ENCODE results near the gene FAM167B.

Gene FAM167B

GRCh38 chr1:32246888-32247273 lies at the start of gene FAM167B:
FAM167B (plus strand) TSS chr1:32247222; CDS start chr1:32247422, 200 bp downstream.
- DNase-seq = no peak
- intact Hi-C loops (cut with DNase I) = no loop called here

DNA sequence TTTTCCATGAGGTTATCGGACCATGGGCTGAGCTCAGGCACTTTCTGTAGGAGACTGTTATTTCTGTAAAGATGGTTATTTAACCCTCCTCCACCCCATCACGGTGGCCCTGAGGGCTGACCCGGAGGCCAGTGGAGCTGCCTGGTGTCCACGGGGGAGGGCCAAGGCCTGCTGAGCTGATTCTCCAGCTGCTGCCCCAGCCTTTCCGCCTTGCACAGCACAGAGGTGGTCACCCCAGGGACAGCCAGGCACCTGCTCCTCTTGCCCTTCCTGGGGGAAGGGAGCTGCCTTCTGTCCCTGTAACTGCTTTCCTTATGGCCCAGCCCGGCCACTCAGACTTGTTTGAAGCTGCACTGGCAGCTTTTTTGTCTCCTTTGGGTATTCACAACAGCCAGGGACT lies 49.2 kb upstream of the FAM167B start:
- DNase-seq = peak in 1 of 10 donors; percentile 65
- intact Hi-C loops (cut with DNase I) = no loop called here

DNA sequence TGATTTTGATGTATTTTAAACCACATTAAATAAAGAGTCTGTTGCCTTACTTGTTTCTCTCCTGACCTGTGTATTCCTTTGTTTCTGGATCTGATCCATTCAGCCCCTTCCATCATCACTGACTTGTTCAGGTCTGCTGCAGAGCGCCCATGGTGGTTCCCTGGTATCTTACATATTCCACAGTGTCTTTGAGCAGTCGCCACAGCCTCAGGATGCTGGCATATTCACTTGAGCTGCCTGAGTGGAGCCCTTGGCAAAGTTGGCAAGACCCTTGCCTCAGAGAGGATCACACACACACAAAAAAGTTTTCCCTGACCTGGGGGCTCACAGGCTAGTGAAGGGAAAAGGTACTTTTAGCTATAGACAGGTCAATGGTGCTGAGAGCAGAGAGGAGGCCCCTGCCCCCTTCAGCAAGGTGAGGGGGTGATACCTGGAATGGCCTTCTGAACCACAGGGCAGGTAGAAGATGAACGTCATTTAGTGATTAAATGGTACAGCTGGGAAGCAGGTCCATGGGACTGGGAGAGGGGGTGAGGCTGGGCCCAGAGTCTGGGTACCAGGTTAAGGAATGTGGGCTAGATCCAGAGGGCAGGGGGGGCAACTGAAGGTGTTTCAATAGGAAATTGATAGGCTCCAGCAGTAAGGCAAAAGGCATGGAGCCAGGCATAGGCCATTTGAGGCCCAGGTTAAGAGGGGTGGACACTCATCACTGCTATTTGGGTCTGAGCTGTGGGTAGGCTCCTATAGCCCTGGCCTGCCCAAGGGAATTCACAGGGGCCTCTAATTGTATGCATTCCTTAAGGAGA lies 48.6 kb upstream of the FAM167B start:
- peak in 1 of 10 donors; percentile 21 for DNase-seq
- intact Hi-C loops (cut with DNase I) = no loop called here

- intact Hi-C loops (cut with DNase I) = no loop called here
- no peak for DNase-seq
These were observed 47.8 kb upstream of the FAM167B start for GRCh38 chr1:32199043-32199716.

DNA sequence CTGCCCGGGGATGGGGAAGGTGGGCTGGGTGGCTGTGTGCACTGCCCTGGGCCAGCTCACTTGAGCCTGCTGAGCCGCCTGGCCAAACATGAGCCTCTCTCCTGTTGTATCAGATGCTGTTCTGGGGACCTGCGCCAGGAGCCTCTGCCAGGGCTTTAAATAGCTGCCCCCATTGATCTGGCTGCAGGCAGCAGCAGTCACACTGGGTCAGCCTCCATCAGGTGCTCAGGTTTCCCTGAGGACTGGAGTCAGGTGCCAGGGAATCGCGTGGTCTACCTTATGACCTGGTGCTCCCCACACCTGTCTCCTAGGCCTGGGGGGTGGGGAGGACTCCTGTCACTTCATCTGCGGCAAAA lies 47.3 kb upstream of the FAM167B start:
- intact Hi-C loops (cut with DNase I) = no loop called here
- peak in 8 of 10 donors; percentile 16 to 88 (median 43) for DNase-seq

DNA sequence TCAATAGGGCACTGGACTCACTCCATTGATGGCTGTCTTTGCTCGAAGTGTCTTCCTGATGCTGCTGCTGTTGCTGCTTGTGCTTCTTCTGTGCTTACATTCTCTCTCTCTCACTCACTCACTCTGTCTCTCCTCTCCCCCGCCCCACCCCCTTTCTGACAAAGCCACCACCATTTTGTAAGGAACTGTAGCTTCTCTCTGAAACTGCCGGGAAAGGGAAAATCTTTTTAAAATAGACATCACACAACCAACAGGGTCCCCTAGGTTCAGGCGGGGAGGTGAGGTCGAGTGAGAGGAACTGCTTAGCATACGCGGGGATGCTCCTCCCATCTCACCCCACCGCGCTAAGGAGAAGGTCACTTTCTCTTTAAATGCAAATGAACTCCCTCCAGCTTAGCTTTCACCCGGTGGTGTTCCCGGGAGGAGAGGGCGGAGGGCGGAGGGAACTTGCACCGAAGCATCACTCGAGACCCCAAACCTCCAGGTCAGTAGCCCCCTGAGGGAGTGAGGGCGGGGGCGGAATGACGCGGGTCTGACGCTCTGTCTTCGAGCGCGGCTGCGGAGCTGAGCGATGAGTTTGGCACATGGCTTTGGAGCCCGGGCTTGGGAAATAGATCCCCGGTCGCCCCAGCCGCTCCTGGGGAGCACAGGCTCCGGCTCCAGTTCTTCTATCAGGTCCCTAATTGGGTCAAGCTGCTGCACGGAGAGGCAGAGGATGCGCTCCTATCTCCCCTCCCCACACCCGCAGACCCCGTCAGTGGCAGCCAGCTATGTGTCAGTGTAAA lies 46.6 kb upstream of the FAM167B start, which contains the start of gene CCDC28B:
Gene CCDC28B, plus strand, starts transcription at position 370 of the 785 bp plus-strand sequence. CDS start 1,341 bp downstream, outside the sequence.
- intact Hi-C loops (cut with DNase I) = no loop called here
- peak; percentile 48 to 94 (median 60) for DNase-seq

DNA sequence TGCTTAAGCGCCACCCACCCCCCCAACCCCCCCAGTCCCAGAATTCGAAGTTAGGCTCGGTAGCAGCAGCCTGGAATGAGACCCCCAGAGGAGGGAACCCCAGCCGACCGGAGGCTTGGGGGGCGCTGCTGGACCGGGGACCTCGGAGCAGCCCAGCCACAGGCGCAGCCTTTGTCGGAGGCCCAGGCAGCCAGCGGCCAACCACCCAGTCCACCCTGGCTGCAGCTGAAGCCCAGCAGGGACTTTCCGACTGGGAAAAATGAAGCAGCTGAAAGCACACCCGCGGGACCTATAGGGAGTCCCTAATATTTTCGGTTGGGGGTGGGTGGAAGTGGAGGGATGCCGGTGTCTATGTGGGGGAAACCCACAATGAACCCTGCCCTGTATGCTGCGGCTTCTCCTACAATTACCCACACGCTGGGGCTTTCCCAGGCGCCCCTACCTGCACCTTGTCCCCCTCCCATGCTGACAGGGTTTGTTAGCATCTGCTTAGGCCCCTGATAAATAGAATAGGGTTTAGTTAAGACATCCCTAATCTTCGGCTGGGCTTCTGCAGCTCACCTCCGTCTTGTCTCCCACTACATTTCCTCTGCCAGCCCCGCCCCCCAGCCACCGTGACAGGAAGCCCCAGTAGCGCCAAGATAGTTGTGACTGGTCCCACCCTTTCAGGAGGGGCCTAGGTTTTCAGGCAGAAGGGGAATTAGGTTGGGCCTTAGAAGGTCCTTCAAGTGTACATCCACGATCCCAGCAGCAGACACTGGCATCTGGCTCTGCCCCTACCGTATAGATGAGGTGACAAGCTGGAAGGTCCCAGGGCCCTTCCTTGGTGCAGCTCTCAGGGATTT lies 45.8 kb upstream of the FAM167B start:
- intact Hi-C loops (cut with DNase I) = no loop called here
- peak in 9 of 10 donors; percentile 43 to 94 (median 63) for DNase-seq

DNA sequence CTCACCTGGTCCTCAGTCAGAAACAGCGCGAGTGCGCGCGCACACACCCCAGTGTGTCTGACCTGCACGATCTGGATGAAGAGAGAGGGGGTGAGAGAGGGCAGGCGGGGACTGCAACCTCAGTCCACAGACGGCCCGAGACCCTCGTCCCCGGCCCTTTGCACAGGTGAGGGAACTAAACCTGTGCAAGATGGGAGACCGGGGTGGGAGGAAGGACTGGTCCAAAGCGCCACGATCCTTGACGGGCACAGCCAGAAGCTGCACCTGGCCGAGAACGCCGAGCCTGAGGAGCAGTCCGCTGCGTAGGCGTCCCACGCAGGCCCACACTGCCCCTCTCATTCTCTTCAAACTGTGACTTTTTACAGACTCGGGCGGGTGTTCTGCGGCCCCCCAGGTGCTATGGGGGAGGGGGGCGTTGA lies 42.1 kb upstream of the FAM167B start:
- no peak for DNase-seq
- intact Hi-C loops (cut with DNase I) = no loop called here

- intact Hi-C loops (cut with DNase I) = no loop called here
- peak; percentile 78 to 98 (median 86) for DNase-seq
These were observed 41.3 kb upstream of the FAM167B start, which contains the start of gene IQCC for GRCh38 chr1:32205401-32206370. IQCC (plus strand) TSS chr1:32205671; CDS start chr1:32205682, 11 bp downstream.

DNA sequence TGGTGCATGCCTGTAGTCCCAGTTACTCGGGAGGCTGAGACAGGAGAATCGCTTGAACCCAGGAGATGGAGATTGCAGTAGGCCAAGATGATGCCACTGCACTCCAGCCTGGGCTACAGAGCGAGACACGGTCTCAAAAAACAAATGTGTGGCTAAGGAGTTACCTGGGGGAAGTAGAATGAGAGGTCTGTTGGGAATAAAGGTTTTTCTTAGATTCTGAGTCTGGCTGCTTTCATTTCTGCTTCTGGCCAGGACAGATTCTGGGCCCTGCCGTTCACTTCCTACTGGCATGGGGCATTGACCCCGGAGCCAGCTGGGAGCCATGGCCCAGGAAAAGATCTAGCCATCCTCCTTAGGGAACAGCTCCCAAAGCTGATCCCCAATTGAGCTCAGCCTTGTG lies 38.6 kb upstream of the FAM167B start:
- no peak for DNase-seq
- intact Hi-C loops (cut with DNase I) = no loop called here

DNA sequence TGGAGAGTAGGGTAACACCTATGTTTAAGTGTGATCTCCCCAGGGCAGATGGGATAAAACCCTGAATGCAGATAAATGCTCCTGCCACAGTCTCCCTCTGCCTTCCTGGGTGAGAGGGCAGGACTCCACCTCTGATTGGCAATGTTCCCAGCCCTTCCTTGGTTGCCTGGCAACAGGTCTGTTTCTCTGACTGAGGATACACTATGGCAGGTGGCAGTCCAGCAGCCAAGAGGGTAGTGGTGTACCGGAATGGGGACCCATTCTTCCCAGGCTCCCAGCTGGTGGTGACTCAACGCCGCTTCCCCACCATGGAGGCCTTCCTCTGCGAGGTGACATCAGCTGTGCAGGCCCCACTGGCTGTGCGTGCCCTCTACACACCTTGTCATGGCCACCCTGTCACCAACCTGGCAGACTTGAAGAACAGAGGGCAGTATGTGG lies 38.1 kb upstream of the FAM167B start, which contains the start of gene DCDC2B:
Gene DCDC2B, plus strand, starts transcription at position 199 of the 438 bp plus-strand sequence. Its CDS starts 5 bp downstream, at position 204.
- intact Hi-C loops (cut with DNase I) = no loop called here
- no peak for DNase-seq

- intact Hi-C loops (cut with DNase I) = loop anchor here (10.0 kb wide), 2 partner anchors 119 to 179 kb away; partner anchors contain the start of genes BSDC1 and MARCKSL1
- DNase-seq = peak in 9 of 10 donors; percentile 45 to 94 (median 65)
These were observed 31.2 kb upstream of the FAM167B start for GRCh38 chr1:32215629-32216480.

GRCh38 chr1:32216566-32216965 lies 30.5 kb upstream of the FAM167B start:
- DNase-seq = no peak
- intact Hi-C loops (cut with DNase I) = loop anchor here (10.0 kb wide), 2 partner anchors 118 to 178 kb away; partner anchors contain the start of genes BSDC1 and MARCKSL1

- DNase-seq = no peak
- intact Hi-C loops (cut with DNase I) = loop anchor here (10.0 kb wide), 2 partner anchors 116 to 176 kb away; partner anchors contain the start of genes BSDC1 and MARCKSL1
These were observed 28.0 kb upstream of the FAM167B start for GRCh38 chr1:32219022-32219421.

DNA sequence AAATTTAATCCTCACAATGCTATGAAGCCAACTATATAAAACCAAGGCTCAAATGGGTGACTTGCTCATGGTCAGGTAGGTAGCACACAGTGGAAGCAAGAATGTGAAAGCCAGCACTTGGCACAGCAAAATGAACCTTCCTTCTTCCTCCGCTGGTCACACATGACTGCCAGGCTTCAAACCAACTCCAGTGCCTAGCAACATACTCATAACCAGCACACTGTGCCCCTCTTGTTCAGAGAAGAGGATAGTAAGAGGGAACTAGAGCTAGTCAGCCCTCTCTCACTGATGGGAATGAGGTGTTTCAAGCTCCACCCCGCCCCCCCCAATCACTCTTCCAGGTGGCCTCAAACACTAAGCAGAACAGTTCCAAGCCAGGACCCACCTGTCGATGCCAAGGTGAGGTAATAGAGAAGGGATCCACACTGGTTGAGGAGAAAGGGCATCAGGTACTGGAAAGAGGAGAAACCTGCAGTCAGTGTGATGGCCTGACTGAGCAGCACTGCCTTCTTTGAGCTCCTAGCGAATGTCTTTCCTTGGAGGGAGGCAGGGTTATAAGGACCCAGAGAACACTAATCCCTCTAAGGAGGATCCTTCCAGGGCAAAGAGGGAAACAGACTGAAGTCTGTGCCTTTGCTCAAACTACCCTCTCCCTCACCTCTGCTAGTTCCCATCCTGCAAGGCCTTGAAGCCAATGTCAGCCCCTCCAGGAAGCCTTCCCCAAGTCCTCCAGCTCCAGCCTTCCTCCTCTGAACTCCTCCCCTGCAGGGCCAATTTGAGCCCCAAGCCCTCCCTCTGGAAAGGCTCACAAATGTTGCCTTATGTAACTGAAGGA lies 26.1 kb upstream of the FAM167B start:
- no peak for DNase-seq
- intact Hi-C loops (cut with DNase I) = loop anchor here (5.0 kb wide), 1 partner anchor 71 kb away; the partner anchor contains the start of gene HDAC1

- intact Hi-C loops (cut with DNase I) = loop anchor here (5.0 kb wide), 1 partner anchor 71 kb away; the partner anchor contains the start of gene HDAC1
These were observed 25.4 kb upstream of the FAM167B start for GRCh38 chr1:32221581-32221979.

More at GRCh38 chr1:32221581-32221979, 25.4 kb upstream of the FAM167B start:
- DNase-seq = no peak

Data from posterior cingulate gyrus (tissue), 11 donors.